Measurements from ENCODE around the gene CLNK. TPM values are rescaled to one million over a fixed set of nuclear protein-coding genes. Genes with fewer than 3 reads are reported as not detected.

Gene CLNK
- total RNA-seq, 4 donors from 2014 or later = 0.19 TPM; not detected in 3

DNA sequence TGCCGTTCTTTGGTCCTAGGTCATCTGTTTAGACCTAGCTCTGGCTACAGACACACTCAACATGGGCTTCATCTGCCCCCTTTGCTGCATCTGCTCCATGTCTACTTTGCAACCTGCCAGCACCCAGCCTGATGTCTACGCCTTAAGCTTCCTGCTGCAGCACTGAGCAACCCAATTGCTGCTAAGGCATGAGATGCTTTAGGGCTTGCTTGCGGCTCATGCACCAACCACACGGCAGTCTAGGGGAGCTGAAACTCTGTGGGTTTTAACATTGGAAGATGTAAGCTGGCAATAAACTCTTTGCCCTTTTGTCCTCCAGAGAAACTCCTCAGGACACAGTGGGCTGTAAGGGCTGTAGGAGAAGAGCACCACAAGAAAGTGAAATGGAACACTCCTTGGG, 11.7 kb upstream of the CLNK start:
- no peaks in the 10 kb centered on the region for H3K36me3 ChIP-seq
- peaks cover 0 to 7% (median 0%) of the 10 kb centered on the region in 3 donors for H3K4me1 ChIP-seq
- no peak overlapping the region for H3K4me3 ChIP-seq
- no peaks in the 10 kb centered on the region for H3K9me3 ChIP-seq
- H3K27ac ChIP-seq = no peak overlapping the region
- 100% methylated on average over 1 to 2 of the region's 4 CpGs for WGBS, 2 donors
- no peak for DNase-seq
- intact Hi-C loops (cut with DNase I) = no loop called here
- no peaks in the 10 kb centered on the region for H3K27me3 ChIP-seq
- TF ChIP-seq POLR2A (IDR thresholded peaks at IDR 0.05) = no peak
- TF ChIP-seq, protein P1, sequence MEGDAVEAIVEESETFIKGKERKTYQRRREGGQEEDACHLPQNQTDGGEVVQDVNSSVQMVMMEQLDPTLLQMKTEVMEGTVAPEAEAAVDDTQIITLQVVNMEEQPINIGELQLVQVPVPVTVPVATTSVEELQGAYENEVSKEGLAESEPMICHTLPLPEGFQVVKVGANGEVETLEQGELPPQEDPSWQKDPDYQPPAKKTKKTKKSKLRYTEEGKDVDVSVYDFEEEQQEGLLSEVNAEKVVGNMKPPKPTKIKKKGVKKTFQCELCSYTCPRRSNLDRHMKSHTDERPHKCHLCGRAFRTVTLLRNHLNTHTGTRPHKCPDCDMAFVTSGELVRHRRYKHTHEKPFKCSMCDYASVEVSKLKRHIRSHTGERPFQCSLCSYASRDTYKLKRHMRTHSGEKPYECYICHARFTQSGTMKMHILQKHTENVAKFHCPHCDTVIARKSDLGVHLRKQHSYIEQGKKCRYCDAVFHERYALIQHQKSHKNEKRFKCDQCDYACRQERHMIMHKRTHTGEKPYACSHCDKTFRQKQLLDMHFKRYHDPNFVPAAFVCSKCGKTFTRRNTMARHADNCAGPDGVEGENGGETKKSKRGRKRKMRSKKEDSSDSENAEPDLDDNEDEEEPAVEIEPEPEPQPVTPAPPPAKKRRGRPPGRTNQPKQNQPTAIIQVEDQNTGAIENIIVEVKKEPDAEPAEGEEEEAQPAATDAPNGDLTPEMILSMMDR (IDR thresholded peaks at IDR 0.05) = no peak

DNA sequence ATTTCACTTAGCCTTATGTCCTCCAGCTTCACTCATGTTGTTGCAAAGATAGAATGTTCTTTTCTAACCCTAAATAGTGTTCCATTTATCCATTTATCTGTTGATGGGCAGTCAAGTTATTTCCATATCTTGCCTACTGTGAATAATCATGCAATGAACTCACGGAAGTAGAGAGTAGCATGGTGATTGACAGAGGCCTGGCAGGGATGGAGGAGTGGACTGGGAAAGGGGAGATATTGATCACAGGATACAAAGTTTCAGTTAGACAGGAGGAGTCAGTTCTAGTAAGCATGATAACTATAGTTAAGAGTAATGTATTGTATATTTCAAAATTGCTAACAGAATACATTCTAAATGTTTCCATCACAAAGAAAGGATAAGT, 10.3 kb upstream of the CLNK start:
- H3K4me1 ChIP-seq = peaks cover 0 to 7% (median 0%) of the 10 kb centered on the region in 3 donors
- WGBS, 2 donors = 80% methylated on average over 1 of the region's 1 CpG
- no peaks in the 10 kb centered on the region for H3K9me3 ChIP-seq
- no peaks in the 10 kb centered on the region for H3K36me3 ChIP-seq
- no peak for DNase-seq
- no peak overlapping the region for H3K4me3 ChIP-seq
- no peaks in the 10 kb centered on the region for H3K27me3 ChIP-seq
- intact Hi-C loops (cut with DNase I) = no loop called here
- TF ChIP-seq POLR2A (IDR thresholded peaks at IDR 0.05) = no peak
- TF ChIP-seq, protein P1 (IDR thresholded peaks at IDR 0.05) = no peak
- no peak overlapping the region for H3K27ac ChIP-seq

GRCh38 chr4:10694151-10694827, 9.7 kb upstream of the CLNK start:
- H3K36me3 ChIP-seq = no peaks in the 10 kb centered on the region
- TF ChIP-seq, protein P1 (IDR thresholded peaks at IDR 0.05) = no peak
- TF ChIP-seq POLR2A (IDR thresholded peaks at IDR 0.05) = no peak
- WGBS, 2 donors = 34 to 46% methylated on average over 6 of the region's 6 CpGs

DNA sequence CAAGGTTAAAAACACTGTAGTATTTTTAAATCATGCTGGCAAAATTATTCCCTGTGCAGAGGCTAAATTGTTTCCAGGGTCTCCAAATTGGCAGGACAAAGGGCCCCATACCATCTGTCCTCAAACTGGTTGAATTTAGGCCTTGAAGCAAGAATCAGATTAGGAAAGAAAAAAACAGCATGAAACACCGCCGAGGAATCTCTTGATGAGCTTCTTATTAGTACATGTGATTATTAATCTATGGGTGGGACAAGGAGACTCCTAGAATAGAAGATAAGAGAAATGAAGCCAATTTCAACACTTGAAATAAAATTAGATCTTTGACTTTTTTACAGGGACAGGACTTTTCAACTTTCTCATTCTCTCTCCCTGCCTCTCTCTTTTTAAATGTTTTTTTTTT, 7.1 kb upstream of the CLNK start:
- no peaks in the 10 kb centered on the region for H3K36me3 ChIP-seq
- no peaks in the 10 kb centered on the region for H3K27me3 ChIP-seq
- no peak for TF ChIP-seq POLR2A (IDR thresholded peaks at IDR 0.05)
- TF ChIP-seq, protein P1 (IDR thresholded peaks at IDR 0.05) = no peak
- peaks cover 0 to 7% (median 0%) of the 10 kb centered on the region in 3 donors for H3K4me1 ChIP-seq
- H3K4me3 ChIP-seq = no peak overlapping the region
- intact Hi-C loops (cut with DNase I) = no loop called here
- no peak overlapping the region for H3K27ac ChIP-seq
- 72 to 79% methylated on average over 2 of the region's 2 CpGs for WGBS, 2 donors
- H3K9me3 ChIP-seq = no peaks in the 10 kb centered on the region
- DNase-seq = no peak

More at GRCh38 chr4:10694151-10694827, 9.7 kb upstream of the CLNK start:
- no peaks in the 10 kb centered on the region for H3K9me3 ChIP-seq
- peaks cover 0 to 7% (median 0%) of the 10 kb centered on the region in 3 donors for H3K4me1 ChIP-seq
- no peak overlapping the region for H3K27ac ChIP-seq
- intact Hi-C loops (cut with DNase I) = no loop called here
- H3K4me3 ChIP-seq = no peak overlapping the region
- no peak for DNase-seq
- H3K27me3 ChIP-seq = no peaks in the 10 kb centered on the region

GRCh38 chr4:10690185-10690907, 5.8 kb upstream of the CLNK start:
- 75 to 78% methylated on average over 7 to 8 of the region's 8 CpGs for WGBS, 2 donors
- H3K4me1 ChIP-seq = peaks cover 0 to 7% (median 0%) of the 10 kb centered on the region in 3 donors
- H3K9me3 ChIP-seq = no peaks in the 10 kb centered on the region
- DNase-seq = no peak
- H3K27me3 ChIP-seq = no peaks in the 10 kb centered on the region
- intact Hi-C loops (cut with DNase I) = no loop called here
- H3K27ac ChIP-seq = no peak overlapping the region
- H3K36me3 ChIP-seq = no peaks in the 10 kb centered on the region
- TF ChIP-seq, protein P1 (IDR thresholded peaks at IDR 0.05) = no peak
- TF ChIP-seq POLR2A (IDR thresholded peaks at IDR 0.05) = no peak
- no peak overlapping the region for H3K4me3 ChIP-seq

Measured in esophagus squamous epithelium (tissue), 5 donors.